Lower lobe of right lung (tissue), 2 donors: ENCODE results near the gene PSMG4. TPM values are rescaled to one million over a fixed set of nuclear protein-coding genes. Genes with fewer than 3 reads are reported as not detected.

Experiments
- ATAC-seq, 2 donors: fragments of 200-7000 bp; cut with Tn5 transposase; one replicate each; pipeline ENCODE4 v1.9.1; 2020 to 2022; ENCODE audit warnings: mild to moderate bottlenecking in 2 of 2, moderate library complexity in 2 of 2
- DNase-seq: peaks from one replicate; pipeline ENCODE4 v3.0.0-alpha.2; 2020
- H3K27ac ChIP-seq: fragments of 200-600 bp; one replicate; pipeline ENCODE4 v1.8.0; 2022
- H3K27me3 ChIP-seq: fragments of 200-600 bp; one replicate; pipeline ENCODE4 v1.8.0; 2022; ENCODE audit warnings: low read depth
- H3K36me3 ChIP-seq: fragments of 200-600 bp; one replicate; pipeline ENCODE4 v1.8.0; 2022; ENCODE audit warnings: mild to moderate bottlenecking
- H3K4me1 ChIP-seq: fragments of 200-600 bp; one replicate; pipeline ENCODE4 v1.8.0; 2022
- H3K4me3 ChIP-seq: fragments of 200-600 bp; one replicate; pipeline ENCODE4 v1.8.0; 2022; ENCODE audit warnings: mild to moderate bottlenecking
- H3K9me3 ChIP-seq: fragments of 200-600 bp; one replicate; pipeline ENCODE4 v1.8.0; 2022
- intact Hi-C: fragments of 100-400 bp; cut with DNase I; formaldehyde crosslinking; loops from one replicate; pipeline ENCODE4 v1.11.0; 2022
- total RNA-seq: library from RNA; stranded (reverse); fragmentation: NEBNext Ultra II Directional; extraction: Animal tissue kit (Norgen Biotek cat#: 25700); gene quantifications from one replicate; pipeline ENCODE4 v1.2.1, GENCODE V29; 2021
- TF ChIP-seq, protein P1 (sequence below): fragments of 200-600 bp; IDR thresholded peaks from one replicate; pipeline ENCODE4 v1.8.0; 2022; ENCODE audit warnings: antibody characterized with exemption, mild to moderate bottlenecking
- donor health status: DM: no; HTN: yes; CAD: no; lungs with severe emphysema.

Gene PSMG4
- total RNA-seq, 1 donor from 2014 or later: 19.1 TPM

DNA sequence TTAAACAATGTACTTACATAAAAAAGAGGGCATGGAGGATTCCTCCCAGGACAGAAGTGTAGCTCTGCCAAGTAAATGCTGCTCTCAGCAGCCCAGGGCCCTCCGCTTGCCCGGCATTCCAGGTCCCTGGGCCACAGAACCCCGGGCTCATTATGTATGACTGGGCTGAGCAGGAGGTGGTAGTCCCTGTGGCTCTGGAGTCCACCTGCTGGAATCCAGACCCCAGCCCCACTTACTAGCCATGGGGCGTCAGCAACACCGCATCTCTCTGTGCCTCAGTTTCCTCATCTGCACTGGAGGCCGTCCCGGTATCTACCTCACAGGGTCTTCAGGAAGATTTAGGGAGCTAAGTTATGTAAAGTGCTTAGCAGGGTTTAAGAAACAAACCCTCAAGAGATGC lies 55.4 kb downstream of the PSMG4 start:
- no peak overlapping the region for H3K4me3 ChIP-seq
- intact Hi-C loops: no loop called here
- DNase-seq: no peak
- TF ChIP-seq, protein P1, sequence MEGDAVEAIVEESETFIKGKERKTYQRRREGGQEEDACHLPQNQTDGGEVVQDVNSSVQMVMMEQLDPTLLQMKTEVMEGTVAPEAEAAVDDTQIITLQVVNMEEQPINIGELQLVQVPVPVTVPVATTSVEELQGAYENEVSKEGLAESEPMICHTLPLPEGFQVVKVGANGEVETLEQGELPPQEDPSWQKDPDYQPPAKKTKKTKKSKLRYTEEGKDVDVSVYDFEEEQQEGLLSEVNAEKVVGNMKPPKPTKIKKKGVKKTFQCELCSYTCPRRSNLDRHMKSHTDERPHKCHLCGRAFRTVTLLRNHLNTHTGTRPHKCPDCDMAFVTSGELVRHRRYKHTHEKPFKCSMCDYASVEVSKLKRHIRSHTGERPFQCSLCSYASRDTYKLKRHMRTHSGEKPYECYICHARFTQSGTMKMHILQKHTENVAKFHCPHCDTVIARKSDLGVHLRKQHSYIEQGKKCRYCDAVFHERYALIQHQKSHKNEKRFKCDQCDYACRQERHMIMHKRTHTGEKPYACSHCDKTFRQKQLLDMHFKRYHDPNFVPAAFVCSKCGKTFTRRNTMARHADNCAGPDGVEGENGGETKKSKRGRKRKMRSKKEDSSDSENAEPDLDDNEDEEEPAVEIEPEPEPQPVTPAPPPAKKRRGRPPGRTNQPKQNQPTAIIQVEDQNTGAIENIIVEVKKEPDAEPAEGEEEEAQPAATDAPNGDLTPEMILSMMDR: no peak
- no peak overlapping the region for H3K27ac ChIP-seq
- no peak for ATAC-seq
- no peaks in the 10 kb centered on the region for H3K27me3 ChIP-seq
- H3K9me3 ChIP-seq: no peaks in the 10 kb centered on the region
- no peaks in the 10 kb centered on the region for H3K36me3 ChIP-seq
- peaks cover 7% of the 10 kb centered on the region for H3K4me1 ChIP-seq

DNA sequence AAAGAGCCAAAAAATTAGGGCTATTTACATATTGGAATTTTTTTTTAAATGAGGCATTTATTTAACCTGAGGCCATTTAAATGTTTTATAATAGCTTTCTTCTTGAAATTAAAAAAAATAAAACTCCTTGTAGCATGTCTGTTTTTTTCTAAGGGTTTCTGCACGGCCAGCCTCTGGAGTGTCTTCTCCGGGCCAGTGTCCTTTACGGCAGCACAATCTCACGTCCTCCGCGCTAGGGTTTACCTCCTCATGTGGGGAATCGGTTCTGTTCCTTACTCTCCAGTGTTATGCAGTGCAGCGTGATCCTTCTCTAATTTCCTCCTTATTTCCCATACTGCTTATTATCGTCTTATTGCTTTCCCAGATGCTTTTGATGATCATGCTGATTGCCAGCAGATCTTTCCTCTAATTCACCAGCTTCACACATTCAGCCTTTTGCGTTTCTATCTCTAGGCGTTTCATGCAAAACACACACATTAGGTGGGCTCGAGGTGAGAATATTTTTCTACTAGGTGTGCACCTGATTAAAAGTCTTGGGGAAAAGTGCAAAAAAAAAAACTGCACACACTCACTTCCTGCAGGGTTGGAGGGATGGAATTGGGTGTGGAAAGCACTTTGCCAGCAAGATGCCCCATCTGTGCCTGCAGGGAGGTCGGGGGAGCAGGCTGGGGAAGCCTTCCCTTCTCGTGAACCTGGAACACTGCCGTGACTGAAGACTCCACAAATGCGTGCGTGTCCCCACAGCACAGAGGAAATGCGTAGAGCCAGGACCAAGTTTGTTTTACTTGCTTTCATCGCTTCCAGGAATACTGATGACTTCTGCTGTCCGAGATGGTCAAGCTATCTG lies 56.1 kb downstream of the PSMG4 start:
- no peak overlapping the region for H3K27ac ChIP-seq
- intact Hi-C loops: no loop called here
- H3K4me1 ChIP-seq: peaks cover 7% of the 10 kb centered on the region
- DNase-seq (no peak), ATAC-seq (no peak)
- no peaks in the 10 kb centered on the region for H3K36me3 ChIP-seq
- TF ChIP-seq, protein P1: no peak
- no peaks in the 10 kb centered on the region for H3K27me3 ChIP-seq
- H3K4me3 ChIP-seq: no peak overlapping the region
- H3K9me3 ChIP-seq: no peaks in the 10 kb centered on the region

DNA sequence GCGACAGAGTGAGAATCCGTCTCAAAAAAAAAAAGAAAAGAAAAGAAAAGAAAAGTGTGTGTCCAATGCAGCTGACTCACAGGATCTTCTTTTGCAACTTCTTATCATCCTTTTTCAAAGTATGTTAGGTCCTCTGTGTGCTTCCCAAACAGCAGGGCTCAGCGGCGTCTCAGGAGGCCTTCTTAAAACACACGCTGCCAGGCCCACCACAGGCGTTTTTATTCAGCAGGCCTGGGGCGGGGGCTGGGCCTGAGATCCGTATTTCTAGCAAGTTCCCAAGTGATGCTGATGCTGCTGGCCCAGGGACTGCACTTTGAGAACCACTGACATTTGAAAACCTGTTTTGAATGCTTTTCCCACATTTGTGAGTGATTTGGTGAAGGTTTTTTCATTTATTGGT lies 57.1 kb downstream of the PSMG4 start:
- peaks cover 7% of the 10 kb centered on the region for H3K4me1 ChIP-seq
- H3K4me3 ChIP-seq: no peak overlapping the region
- TF ChIP-seq, protein P1: no peak
- H3K27ac ChIP-seq: no peak overlapping the region
- no peak for ATAC-seq
- H3K36me3 ChIP-seq: no peaks in the 10 kb centered on the region
- no peak for DNase-seq
- intact Hi-C loops: no loop called here
- no peaks in the 10 kb centered on the region for H3K27me3 ChIP-seq
- no peaks in the 10 kb centered on the region for H3K9me3 ChIP-seq

DNA sequence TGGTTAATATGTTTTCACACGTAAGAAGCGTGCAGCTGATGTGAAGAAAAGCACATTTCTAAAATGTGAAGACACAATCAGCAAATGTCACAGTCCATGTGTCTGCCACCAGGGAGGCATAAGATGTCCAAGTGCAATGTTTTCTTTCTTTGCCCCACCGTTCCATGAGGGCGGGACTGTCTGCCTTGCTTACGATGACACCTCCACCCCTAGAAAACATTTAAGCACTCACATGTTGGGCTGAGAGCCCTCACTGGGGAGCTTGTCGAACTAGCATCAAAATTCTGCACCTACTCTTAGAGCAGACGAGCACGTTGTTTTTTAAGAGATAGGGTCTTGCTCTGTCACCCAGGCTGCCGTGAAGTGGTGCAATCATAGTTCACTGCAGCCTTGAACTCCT lies 57.6 kb downstream of the PSMG4 start:
- DNase-seq: no peak
- Histone ChIP-seq H3K36me3 (no peaks in the 10 kb centered on the region), H3K27ac (no peak overlapping the region), H3K27me3 (no peaks in the 10 kb centered on the region), H3K4me3 (no peak overlapping the region), H3K4me1 (peaks cover 7% of the 10 kb centered on the region), H3K9me3 (no peaks in the 10 kb centered on the region)
- intact Hi-C loops: no loop called here
- TF ChIP-seq, protein P1: no peak
- ATAC-seq: no peak

DNA sequence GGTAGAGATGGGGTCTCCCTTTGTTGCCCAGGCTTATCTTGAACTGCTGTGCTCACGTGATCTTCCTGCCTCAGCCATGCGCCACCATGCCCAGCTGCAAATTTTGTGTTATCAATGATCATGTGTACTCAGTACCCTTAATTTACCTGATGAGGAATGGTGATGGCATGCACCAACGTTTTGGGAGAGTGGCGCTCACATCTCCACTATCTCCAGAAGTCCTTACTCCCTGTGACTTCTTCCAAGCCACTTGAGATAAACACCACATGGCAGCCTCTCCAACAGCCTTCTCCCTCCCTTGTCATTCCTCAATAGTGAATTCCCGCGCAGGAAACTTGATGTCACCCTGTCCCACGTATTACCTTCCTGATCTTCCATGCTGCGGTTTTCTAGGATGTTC lies 58.1 kb downstream of the PSMG4 start:
- Histone ChIP-seq H3K27ac (no peak overlapping the region), H3K4me3 (no peak overlapping the region), H3K9me3 (no peaks in the 10 kb centered on the region), H3K36me3 (no peaks in the 10 kb centered on the region), H3K4me1 (peaks cover 7% of the 10 kb centered on the region), H3K27me3 (no peaks in the 10 kb centered on the region)
- ATAC-seq (no peak), DNase-seq (no peak)
- TF ChIP-seq, protein P1: no peak
- intact Hi-C loops: no loop called here

Other genes with a start within 250 kb of the PSMG4 start
- gene RIPK1, start 190.5 kb upstream of the PSMG4 start, total RNA-seq: 26.3 TPM
- gene BPHL, start 140.2 kb upstream of the PSMG4 start, total RNA-seq: 12.7 TPM
- gene TUBB2A, start 101.4 kb upstream of the PSMG4 start, total RNA-seq: 18.3 TPM
- gene TUBB2B, start 31.3 kb upstream of the PSMG4 start, total RNA-seq: 0.59 TPM
- 27.8 TPM for gene SLC22A23, start 198.1 kb downstream of the PSMG4 start, total RNA-seq